Neural progenitor cell (in vitro differentiated cells): ENCODE measurements around the gene HES3. TPM values are rescaled to one million over a fixed set of nuclear protein-coding genes. Genes with fewer than 3 reads are reported as not detected.

Experiments
- DNase-seq: peaks from one replicate; pipeline ENCODE4 v3.0.0-alpha.2; 2016; ENCODE audit warnings: low spot score
- H2AFZ ChIP-seq: fragments of 200-600 bp; sonication (generic); replicated peaks from 2 replicates; pipeline ENCODE4 v1.6.1; 2016; ENCODE audit warnings: antibody characterized with exemption
- H3F3A ChIP-seq: fragments of 200-600 bp; sonication (generic); 2 replicates; pipeline ENCODE4 v1.6.1; 2016; ENCODE audit warnings: antibody characterized with exemption, low read depth
- H3K27ac ChIP-seq: fragments of 200-600 bp; sonication (generic); 2 replicates; pipeline ENCODE4 v1.5.1; 2016; ENCODE audit warnings: mild to moderate bottlenecking
- H3K27me3 ChIP-seq: fragments of 200-600 bp; sonication (generic); 2 replicates; pipeline ENCODE4 v1.6.1; 2016; ENCODE audit warnings: mild to moderate bottlenecking, moderate library complexity
- H3K36me3 ChIP-seq: fragments of 200-600 bp; sonication (generic); 2 replicates; pipeline ENCODE4 v1.5.1; 2016
- H3K4me1 ChIP-seq: fragments of 200-600 bp; sonication (generic); 2 replicates; pipeline ENCODE4 v1.6.1; 2016; ENCODE audit warnings: mixed run types
- H3K4me2 ChIP-seq: fragments of 200-600 bp; sonication (generic); 2 replicates; pipeline ENCODE4 v1.6.1; 2016
- H3K4me3 ChIP-seq: fragments of 200-600 bp; sonication (generic); 2 replicates; pipeline ENCODE4 v1.5.1; 2016
- H3K79me2 ChIP-seq: fragments of 200-600 bp; sonication (generic); 2 replicates; pipeline ENCODE4 v1.6.1; 2016; ENCODE audit warnings: low read depth
- H3K9ac ChIP-seq: fragments of 200-600 bp; sonication (generic); 2 replicates; pipeline ENCODE4 v1.6.1; 2016
- H3K9me3 ChIP-seq: fragments of 200-600 bp; sonication (generic); 2 replicates; pipeline ENCODE4 v1.5.1; 2016; ENCODE audit warnings: low read depth
- H4K20me1 ChIP-seq: fragments of 200-600 bp; sonication (generic); 2 replicates; pipeline ENCODE4 v1.6.1; 2016; ENCODE audit warnings: low read depth
- H3K27ac Mint-ChIP-seq: 3 replicates; pipeline ENCODE4 v1.8.0; 2021; ENCODE audit warnings: mixed read lengths
- H3K27me3 Mint-ChIP-seq: 2 replicates; pipeline ENCODE4 v1.8.0; 2022; ENCODE audit warnings: low read depth, mild to moderate bottlenecking, inconsistent platforms, moderate library complexity, mixed read lengths; ENCODE audit not compliant: insufficient read depth
- H3K36me3 Mint-ChIP-seq: 3 replicates; pipeline ENCODE4 v1.8.0; 2021; ENCODE audit warnings: mixed read lengths
- H3K4me1 Mint-ChIP-seq: 3 replicates; pipeline ENCODE4 v1.8.0; 2021; ENCODE audit warnings: mixed read lengths
- H3K4me3 Mint-ChIP-seq: 3 replicates; pipeline ENCODE4 v1.8.0; 2021; ENCODE audit warnings: mild to moderate bottlenecking, moderate library complexity, mixed read lengths
- H3K9me3 Mint-ChIP-seq: 3 replicates; pipeline ENCODE4 v1.8.0; 2020; ENCODE audit warnings: mixed read lengths
- EZH2 ChIP-seq: fragments of 200-600 bp; sonication (generic); IDR thresholded peaks from 2 replicates; pipeline ENCODE4 v1.6.1; 2017; ENCODE audit warnings: antibody characterized with exemption, mild to moderate bottlenecking, moderate library complexity
- EZH2phosphoT487 ChIP-seq: fragments of 200-600 bp; sonication (generic); IDR thresholded peaks from 2 replicates; pipeline ENCODE4 v1.6.1; 2017; ENCODE audit warnings: antibody characterized with exemption
- total RNA-seq: library from RNA; depleted of rRNA; stranded (reverse); fragments of >200 nt; gene quantifications from 2 replicates; pipeline ENCODE4 v1.2.3, GENCODE V29; 2015; ENCODE audit warnings: low replicate concordance
- TF ChIP-seq, protein P1 (sequence below): fragments of 200-600 bp; sonication (generic); IDR thresholded peaks from 2 replicates; pipeline ENCODE4 v1.5.1; 2017; ENCODE audit warnings: antibody characterized with exemption, mild to moderate bottlenecking

Gene HES3
- total RNA-seq, 1 donor from 2014 or later: 5.5 TPM

- Histone ChIP-seq H3F3A (peaks cover 13% of the 10 kb centered on the region), H3K9ac (no peak overlapping the region), H4K20me1 (peaks cover 30% of the 10 kb centered on the region), H3K36me3 (no peaks in the 10 kb centered on the region), H3K79me2 (no peaks in the 10 kb centered on the region), H3K4me1 (peaks cover 22% of the 10 kb centered on the region), H3K27me3 (no peaks in the 10 kb centered on the region), H3K4me2 (peak overlapping the region; percentile 45), H3K9me3 (no peaks in the 10 kb centered on the region), H3K27ac (peak overlapping the region; percentile 29), H3K4me3 (no peak overlapping the region), H2AFZ (no peak overlapping the region)
- TF ChIP-seq EZH2phosphoT487 (no peak), EZH2 (no peak)
- TF ChIP-seq, protein P1, sequence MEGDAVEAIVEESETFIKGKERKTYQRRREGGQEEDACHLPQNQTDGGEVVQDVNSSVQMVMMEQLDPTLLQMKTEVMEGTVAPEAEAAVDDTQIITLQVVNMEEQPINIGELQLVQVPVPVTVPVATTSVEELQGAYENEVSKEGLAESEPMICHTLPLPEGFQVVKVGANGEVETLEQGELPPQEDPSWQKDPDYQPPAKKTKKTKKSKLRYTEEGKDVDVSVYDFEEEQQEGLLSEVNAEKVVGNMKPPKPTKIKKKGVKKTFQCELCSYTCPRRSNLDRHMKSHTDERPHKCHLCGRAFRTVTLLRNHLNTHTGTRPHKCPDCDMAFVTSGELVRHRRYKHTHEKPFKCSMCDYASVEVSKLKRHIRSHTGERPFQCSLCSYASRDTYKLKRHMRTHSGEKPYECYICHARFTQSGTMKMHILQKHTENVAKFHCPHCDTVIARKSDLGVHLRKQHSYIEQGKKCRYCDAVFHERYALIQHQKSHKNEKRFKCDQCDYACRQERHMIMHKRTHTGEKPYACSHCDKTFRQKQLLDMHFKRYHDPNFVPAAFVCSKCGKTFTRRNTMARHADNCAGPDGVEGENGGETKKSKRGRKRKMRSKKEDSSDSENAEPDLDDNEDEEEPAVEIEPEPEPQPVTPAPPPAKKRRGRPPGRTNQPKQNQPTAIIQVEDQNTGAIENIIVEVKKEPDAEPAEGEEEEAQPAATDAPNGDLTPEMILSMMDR: no peak
- Mint-ChIP-seq H3K27me3 (peaks cover 7% of the 10 kb centered on the region), H3K36me3 (peaks cover 4% of the 10 kb centered on the region), H3K27ac (peak overlapping the region; percentile 85), H3K9me3 (no peaks in the 10 kb centered on the region), H3K4me3 (peak overlapping the region; percentile 67), H3K4me1 (peaks cover 64% of the 10 kb centered on the region)
- DNase-seq: no peak
These were observed 32.1 kb downstream of the HES3 start for GRCh38 chr1:6275826-6276782.

- peaks cover 13% of the 10 kb centered on the region for H3F3A ChIP-seq
- peaks cover 22% of the 10 kb centered on the region for H3K4me1 ChIP-seq
- peak overlapping the region; percentile 85 for H3K27ac Mint-ChIP-seq
- no peaks in the 10 kb centered on the region for H3K36me3 ChIP-seq
- peak overlapping the region; percentile 67 for H3K4me3 Mint-ChIP-seq
- H3K9me3 Mint-ChIP-seq: no peaks in the 10 kb centered on the region
- no peaks in the 10 kb centered on the region for H3K9me3 ChIP-seq
- peaks cover 28% of the 10 kb centered on the region for H4K20me1 ChIP-seq
- peaks cover 7% of the 10 kb centered on the region for H3K27me3 Mint-ChIP-seq
- DNase-seq: no peak
- no peaks in the 10 kb centered on the region for H3K79me2 ChIP-seq
- H2AFZ ChIP-seq: no peak overlapping the region
- no peak overlapping the region for H3K27ac ChIP-seq
- no peaks in the 10 kb centered on the region for H3K27me3 ChIP-seq
- H3K4me1 Mint-ChIP-seq: peaks cover 60% of the 10 kb centered on the region
- peaks cover 4% of the 10 kb centered on the region for H3K36me3 Mint-ChIP-seq
- H3K4me2 ChIP-seq: no peak overlapping the region
- TF ChIP-seq EZH2 (no peak), EZH2phosphoT487 (no peak)
- TF ChIP-seq, protein P1: no peak
- no peak overlapping the region for H3K4me3 ChIP-seq
- no peak overlapping the region for H3K9ac ChIP-seq
These were observed 33.0 kb downstream of the HES3 start for GRCh38 chr1:6276811-6277555.

DNA sequence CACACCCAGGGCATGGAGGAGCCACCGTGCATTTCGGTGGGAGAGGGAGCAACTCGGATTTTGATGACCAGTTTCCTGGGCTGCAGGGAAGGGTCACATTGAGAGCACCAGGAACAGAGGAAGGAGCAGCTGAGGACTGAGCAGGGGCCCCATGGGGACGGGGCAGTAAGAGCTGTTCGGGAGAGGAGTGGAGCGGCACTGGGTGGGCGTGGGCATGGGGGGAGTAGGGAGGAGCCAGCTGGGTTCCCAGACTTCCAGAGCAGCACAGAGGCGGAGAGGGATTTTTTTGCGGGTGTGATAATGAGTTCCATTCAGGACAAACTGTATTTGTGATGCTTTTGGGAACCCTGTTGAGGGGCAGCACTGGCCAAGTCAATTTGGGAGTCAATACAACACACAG lies 34.3 kb downstream of the HES3 start:
- H3K27ac ChIP-seq: no peak overlapping the region
- H3F3A ChIP-seq: peaks cover 11% of the 10 kb centered on the region
- H4K20me1 ChIP-seq: peaks cover 22% of the 10 kb centered on the region
- H3K9ac ChIP-seq: no peak overlapping the region
- H3K79me2 ChIP-seq: no peaks in the 10 kb centered on the region
- no peak for DNase-seq
- Mint-ChIP-seq H3K27me3 (peaks cover 2% of the 10 kb centered on the region), H3K36me3 (peaks cover 4% of the 10 kb centered on the region), H3K4me1 (peaks cover 49% of the 10 kb centered on the region), H3K27ac (peak overlapping the region; percentile 88), H3K4me3 (no peak overlapping the region), H3K9me3 (no peaks in the 10 kb centered on the region)
- no peaks in the 10 kb centered on the region for H3K36me3 ChIP-seq
- H3K4me3 ChIP-seq: no peak overlapping the region
- TF ChIP-seq EZH2phosphoT487 (no peak), EZH2 (no peak)
- TF ChIP-seq, protein P1: no peak
- no peak overlapping the region for H3K4me2 ChIP-seq
- no peaks in the 10 kb centered on the region for H3K9me3 ChIP-seq
- peaks cover 21% of the 10 kb centered on the region for H3K4me1 ChIP-seq
- H2AFZ ChIP-seq: no peak overlapping the region
- H3K27me3 ChIP-seq: no peaks in the 10 kb centered on the region
